Astrocyte of the spinal cord (primary cell): ENCODE measurements around the gene PAWR.

Experiments
- DNase-seq: peaks from one replicate; pipeline ENCODE4 v3.0.0; 2011; ENCODE audit warnings: low read depth, low spot score
- H3K4me3 ChIP-seq: 2 replicates; pipeline ENCODE4 v1.5.1; 2011; ENCODE audit warnings: low read depth, mild to moderate bottlenecking, low read length, moderate library complexity
- CTCF ChIP-seq: IDR thresholded peaks from 2 replicates; pipeline ENCODE4 v1.5.1; 2012; ENCODE audit warnings: low read depth, mild to moderate bottlenecking, low read length, inconsistent platforms
- in situ Hi-C: cut with HindIII; loops from 2 replicates; pipeline ENCODE4 v1.10.0; 2017; ENCODE audit warnings: low sequenced_read_pairs

PAWR gene

GRCh38 chr12:79537675-79538074 lies 153.1 kb downstream of the PAWR start:
- no peak for DNase-seq
- in situ Hi-C loops = no loop called here

DNA sequence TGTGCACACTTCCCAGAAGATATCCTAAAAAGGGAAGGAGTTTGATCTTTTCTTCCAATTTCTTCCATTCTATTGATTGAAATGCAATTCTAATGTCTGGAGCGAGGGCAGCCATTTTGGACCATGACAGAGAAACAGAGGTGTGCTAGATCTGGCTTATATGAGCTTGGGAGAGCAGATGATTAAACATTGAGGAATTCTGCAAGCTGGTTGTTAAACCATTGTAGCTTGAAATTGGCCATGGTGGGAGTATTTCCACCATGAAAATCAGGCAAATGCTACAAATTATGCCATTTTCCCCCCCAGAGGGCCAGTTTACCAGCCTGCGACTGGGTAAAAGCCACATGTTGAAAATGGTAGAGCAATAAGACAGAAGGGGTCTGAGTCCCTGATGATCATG lies 155.0 kb downstream of the PAWR start:
- no peak overlapping the region for H3K4me3 ChIP-seq
- no peak for DNase-seq
- TF ChIP-seq CTCF = no peak
- in situ Hi-C loops = no loop called here

More at GRCh38 chr12:79537675-79538074, 153.1 kb downstream of the PAWR start:
- TF ChIP-seq CTCF = no peak
- no peak overlapping the region for H3K4me3 ChIP-seq
